ENCODE measurements around the gene NPC1.
"Not testable (repeated sequence)": the region's sequence is repeated elsewhere in the genome, so short reads cannot be mapped to it uniquely, and the experiment has no call there.

NPC1 gene

DNA sequence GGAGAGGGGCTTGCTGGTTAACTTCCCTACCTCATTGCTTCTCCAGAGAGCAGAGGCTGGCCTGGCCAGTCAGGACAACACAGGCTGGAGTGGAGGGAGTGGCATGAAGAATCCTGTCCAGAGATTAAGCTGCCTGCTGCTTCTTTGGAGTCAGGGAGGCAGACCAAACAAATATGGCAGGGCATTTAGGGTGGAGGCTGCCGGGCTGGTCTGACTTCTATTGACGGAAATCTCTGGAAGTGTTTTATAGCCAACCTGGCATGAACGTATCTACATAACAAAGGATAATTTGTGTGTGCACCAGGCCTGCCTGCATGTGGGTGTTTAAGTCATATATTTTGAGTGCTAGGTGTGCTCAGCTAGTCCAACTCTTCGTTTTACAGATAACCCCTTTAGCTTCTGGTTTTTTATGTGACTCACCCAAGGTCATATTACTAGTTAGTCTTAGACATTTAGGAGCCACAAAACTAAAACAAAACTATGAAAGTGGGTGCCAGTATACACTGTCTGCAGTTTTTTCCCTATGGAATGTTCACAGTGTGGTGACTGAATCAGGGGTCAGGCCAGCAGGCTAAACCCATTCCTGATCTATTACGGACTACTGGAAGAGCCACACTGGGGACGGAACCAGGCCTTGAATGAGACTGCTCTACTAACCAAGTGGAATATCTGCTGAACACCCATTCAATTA is 5.5 kb downstream of the NPC1 start:
- DNase-seq = no peak
- in situ Hi-C loops (cut with HindIII; ENCODE audit: low pct_ligation_motif_present, low pct_unique_long_range_greater_than_20kb, low sequenced_read_pairs) = no loop called here

DNA sequence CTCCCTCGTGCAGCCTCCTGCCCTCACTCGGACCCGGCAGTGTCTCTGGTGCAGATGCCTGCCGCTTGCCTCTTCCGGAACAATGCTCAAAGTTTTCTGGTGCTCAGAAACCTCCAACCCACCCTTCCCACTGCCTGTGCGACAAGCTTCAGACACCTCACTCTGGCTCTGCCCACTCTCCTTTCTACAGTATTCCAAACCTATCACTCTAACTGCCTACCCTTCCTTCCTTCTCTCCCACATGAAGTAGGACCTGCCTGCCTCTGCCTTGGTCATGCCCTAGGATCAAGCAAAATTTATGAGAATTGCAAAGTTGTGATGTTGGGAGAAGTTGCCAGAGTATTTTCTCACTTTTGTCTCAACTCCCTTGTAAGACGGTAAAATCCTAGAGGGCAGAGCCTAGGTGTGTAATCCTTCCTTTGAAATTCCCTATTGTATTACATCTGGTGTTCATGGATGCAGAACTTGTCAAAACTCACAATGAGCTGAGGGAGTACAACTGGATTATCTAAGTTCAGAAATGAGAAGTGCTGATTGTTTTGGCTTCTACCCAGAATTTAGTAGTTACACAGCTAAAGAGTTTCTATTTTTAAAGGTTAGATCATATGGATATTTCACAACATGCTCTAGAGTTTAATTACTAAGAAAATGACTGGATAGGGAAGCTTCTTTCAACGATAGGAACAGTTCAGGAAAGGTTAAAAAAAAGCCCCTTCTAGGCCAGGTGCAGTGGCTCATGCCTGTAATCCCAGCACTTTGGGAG is 7.2 kb downstream of the NPC1 start:
- in situ Hi-C loops (cut with HindIII; ENCODE audit: low pct_ligation_motif_present, low pct_unique_long_range_greater_than_20kb, low sequenced_read_pairs) = no loop called here
- DNase-seq = no peak

GRCh38 chr18:23578067-23578701 is 8.1 kb downstream of the NPC1 start:
- no peak for DNase-seq
- in situ Hi-C loops (cut with HindIII; ENCODE audit: low pct_ligation_motif_present, low pct_unique_long_range_greater_than_20kb, low sequenced_read_pairs) = no loop called here

DNA sequence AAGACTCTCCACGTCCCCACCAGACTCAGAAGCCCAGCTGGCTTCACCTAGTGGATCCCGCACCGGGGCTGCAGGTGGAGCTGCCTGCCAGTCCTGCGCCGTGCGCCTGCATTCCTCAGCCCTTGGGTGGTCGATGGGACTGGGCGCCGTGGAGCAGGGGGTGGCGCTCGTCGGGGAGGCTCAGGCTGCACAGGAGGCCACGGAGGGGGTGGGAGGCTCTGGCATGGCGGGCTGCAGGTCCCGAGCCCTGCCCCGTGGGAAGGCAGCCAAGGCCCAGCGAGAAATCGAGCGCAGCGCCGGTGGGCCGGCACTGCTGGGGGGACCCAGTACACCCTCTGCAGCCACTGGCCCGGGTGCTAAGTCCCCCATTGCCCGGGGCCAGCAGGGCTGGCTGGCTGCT is 8.8 kb downstream of the NPC1 start:
- in situ Hi-C loops (cut with HindIII; ENCODE audit: low pct_ligation_motif_present, low pct_unique_long_range_greater_than_20kb, low sequenced_read_pairs) = not testable (repeated sequence)

DNA sequence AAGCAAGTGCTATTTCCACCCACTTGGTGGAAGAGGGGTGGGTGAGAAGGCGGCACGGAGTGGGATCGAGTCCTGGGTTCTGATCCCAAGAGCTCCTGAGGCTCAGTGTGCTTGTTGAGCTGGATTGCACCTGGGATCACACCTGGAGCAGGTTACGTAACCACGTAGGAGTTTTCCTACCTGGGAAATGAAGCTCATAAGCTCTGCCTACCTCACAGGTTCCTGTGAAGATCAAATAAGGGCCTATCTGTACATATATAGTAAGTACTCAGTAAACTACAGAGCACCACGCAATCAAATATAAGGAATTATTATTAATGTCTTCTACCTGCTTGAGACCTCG is 11.0 kb downstream of the NPC1 start:
- in situ Hi-C loops (cut with HindIII; ENCODE audit: low pct_ligation_motif_present, low pct_unique_long_range_greater_than_20kb, low sequenced_read_pairs) = no loop called here
- no peak for DNase-seq

More for the DNA sequence above, 8.8 kb downstream of the NPC1 start:
- not testable (repeated sequence) for DNase-seq

DNA sequence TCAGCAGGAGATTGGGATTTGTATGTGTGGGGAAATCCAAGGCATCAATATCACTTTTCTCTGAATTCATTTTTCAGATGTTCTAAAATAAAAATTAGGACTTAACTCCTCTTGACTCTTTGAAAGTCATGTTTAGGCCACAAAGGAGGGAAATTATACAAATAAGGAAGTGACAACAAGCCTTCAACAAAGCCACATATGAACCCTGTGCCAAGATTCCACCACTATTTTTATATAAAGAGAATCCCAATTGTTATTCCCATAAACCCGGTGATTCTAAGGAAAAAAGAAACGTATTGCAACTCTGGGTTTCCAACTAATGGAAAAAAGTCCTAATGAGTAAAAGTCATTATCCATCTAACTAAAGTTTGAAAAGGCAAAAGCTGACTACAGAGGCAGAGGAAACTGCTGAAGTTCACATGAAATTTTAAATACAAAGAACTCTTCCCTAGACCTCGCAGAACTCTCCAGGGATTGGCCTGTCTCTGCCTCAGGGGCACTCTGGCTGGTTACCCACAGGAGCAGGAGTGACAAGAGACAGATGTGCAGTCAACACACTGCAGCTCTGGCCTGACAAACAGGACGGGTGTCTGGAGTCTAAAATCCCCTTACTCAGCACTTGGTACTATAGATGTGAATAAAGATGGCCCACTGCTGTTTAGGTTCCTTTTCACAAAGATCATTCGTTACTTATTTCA is 11.5 kb downstream of the NPC1 start:
- DNase-seq = no peak
- in situ Hi-C loops (cut with HindIII; ENCODE audit: low pct_ligation_motif_present, low pct_unique_long_range_greater_than_20kb, low sequenced_read_pairs) = no loop called here

- peak; percentile 55 for DNase-seq
- in situ Hi-C loops (cut with HindIII; ENCODE audit: low pct_ligation_motif_present, low pct_unique_long_range_greater_than_20kb, low sequenced_read_pairs) = no loop called here
Observed at GRCh38 chr18:23573626-23574431, 12.5 kb downstream of the NPC1 start.

DNA sequence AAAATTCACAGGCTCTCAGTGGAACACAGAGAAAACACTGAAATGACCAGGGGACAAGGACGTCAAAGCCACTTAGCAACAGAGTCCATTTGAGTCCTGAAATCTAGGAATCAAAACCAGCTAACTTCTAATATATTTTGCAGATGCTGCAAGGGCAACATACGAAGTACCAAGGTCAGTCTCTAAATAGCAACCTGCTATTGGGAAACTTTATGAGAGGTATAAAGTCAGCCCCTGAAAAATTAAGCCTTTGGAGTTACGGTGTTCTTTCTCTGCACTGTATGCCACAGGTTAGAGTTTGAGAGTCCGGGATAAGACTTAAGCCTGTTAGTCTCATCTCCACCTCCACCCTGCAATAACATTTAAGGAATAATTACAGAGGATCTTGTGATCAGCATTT is 13.3 kb downstream of the NPC1 start:
- DNase-seq = no peak
- in situ Hi-C loops (cut with HindIII; ENCODE audit: low pct_ligation_motif_present, low pct_unique_long_range_greater_than_20kb, low sequenced_read_pairs) = no loop called here

GRCh38 chr18:23572570-23572969 is 13.7 kb downstream of the NPC1 start:
- in situ Hi-C loops (cut with HindIII; ENCODE audit: low pct_ligation_motif_present, low pct_unique_long_range_greater_than_20kb, low sequenced_read_pairs) = no loop called here

GRCh38 chr18:23572012-23572411 is 14.3 kb downstream of the NPC1 start:
- DNase-seq = no peak
- in situ Hi-C loops (cut with HindIII; ENCODE audit: low pct_ligation_motif_present, low pct_unique_long_range_greater_than_20kb, low sequenced_read_pairs) = no loop called here

More at GRCh38 chr18:23572570-23572969, 13.7 kb downstream of the NPC1 start:
- no peak for DNase-seq

GRCh38 chr18:23570912-23571504 is 15.3 kb downstream of the NPC1 start:
- no peak for DNase-seq
- in situ Hi-C loops (cut with HindIII; ENCODE audit: low pct_ligation_motif_present, low pct_unique_long_range_greater_than_20kb, low sequenced_read_pairs) = no loop called here

GRCh38 chr18:23569299-23570063 is 16.8 kb downstream of the NPC1 start:
- in situ Hi-C loops (cut with HindIII; ENCODE audit: low pct_ligation_motif_present, low pct_unique_long_range_greater_than_20kb, low sequenced_read_pairs) = no loop called here
- no peak for DNase-seq

- in situ Hi-C loops (cut with HindIII; ENCODE audit: low pct_ligation_motif_present, low pct_unique_long_range_greater_than_20kb, low sequenced_read_pairs) = no loop called here
- no peak for DNase-seq
Observed at GRCh38 chr18:23568281-23569138, 17.8 kb downstream of the NPC1 start.

DNA sequence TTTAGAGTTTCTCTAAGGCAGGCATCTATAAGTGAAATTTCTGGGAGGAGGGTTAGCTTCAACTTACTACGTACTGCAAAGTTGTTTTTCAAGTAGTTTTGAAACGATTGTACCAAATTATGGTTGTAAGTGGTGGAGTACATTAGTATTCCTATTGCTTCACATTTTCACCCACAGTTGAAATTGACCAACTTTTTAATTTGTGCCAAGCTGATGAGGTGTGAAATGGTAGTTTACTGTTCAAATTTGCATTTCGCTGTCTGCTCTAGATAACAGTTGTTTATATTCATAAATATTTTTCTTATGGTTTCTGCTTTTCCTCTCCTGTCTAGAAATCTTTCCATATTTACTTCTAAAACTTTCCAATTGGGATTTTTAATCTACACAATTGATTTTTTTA is 18.6 kb downstream of the NPC1 start:
- in situ Hi-C loops (cut with HindIII; ENCODE audit: low pct_ligation_motif_present, low pct_unique_long_range_greater_than_20kb, low sequenced_read_pairs) = no loop called here

GRCh38 chr18:23565916-23566547 is 20.3 kb downstream of the NPC1 start:
- DNase-seq = no peak
- in situ Hi-C loops (cut with HindIII; ENCODE audit: low pct_ligation_motif_present, low pct_unique_long_range_greater_than_20kb, low sequenced_read_pairs) = no loop called here

More for the DNA sequence above, 18.6 kb downstream of the NPC1 start:
- no peak for DNase-seq

DNA sequence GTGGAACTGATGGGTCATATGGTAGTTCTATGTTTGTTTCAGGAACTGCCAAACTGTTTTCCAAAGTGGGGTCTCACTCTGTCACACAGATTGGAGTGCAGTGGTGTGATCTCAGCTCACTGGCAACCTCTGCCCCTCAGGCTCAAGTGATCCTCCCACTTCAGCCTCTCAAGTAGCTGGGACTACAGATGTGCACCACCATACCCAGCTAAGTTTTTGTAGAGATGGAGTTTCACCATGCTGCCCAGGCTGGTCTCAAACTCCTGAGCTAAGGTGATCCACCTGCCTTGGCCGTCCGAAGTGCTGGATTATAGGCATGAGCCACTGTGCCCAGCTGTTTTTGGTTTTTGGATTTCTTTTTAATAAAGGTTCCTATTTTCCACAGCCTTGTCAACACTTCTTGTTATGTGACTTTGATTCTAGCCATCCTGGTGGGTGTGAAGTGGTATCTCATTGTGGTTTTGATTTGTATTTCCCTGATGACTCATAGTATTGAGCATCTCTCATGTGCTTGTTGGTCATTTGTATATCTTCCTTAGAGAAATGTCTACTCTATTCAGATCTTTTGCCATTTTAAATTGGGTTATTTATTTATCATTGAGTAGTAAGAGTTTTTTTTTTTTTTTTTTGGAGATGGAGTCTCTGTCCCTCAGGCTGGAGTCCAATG is 22.8 kb downstream of the NPC1 start:
- DNase-seq = peak; percentile 43
- in situ Hi-C loops (cut with HindIII; ENCODE audit: low pct_ligation_motif_present, low pct_unique_long_range_greater_than_20kb, low sequenced_read_pairs) = no loop called here
